GM21447 (cell line): ENCODE data around the gene JARID2.

Source experiments
- ATAC-seq: cut with Tn5 transposase; IDR thresholded peaks from one replicate; pipeline ENCODE4 v1.9.1; 2021; ENCODE audit not compliant: unreplicated experiment

The JARID2 gene

GRCh38 chr6:15502446-15503345, 256.8 kb downstream of the JARID2 start:
- ATAC-seq: no peak

DNA sequence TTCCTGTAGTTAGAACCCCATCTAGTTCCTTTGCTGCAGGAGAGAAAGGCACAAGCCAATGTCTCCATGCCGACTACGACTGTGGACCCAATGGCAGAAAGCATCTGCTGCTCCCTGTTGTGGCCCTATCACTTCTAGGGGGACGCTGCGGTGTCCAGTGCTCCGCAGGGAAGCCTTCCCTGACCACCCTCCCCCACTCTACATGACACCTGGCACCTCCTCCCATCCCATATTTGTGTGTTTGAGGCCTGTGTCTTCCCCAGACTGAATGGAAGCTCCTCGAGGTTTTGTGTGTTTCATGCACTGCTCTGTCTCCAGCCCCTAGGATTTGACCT, 257.4 kb downstream of the JARID2 start:
- ATAC-seq: no peak

DNA sequence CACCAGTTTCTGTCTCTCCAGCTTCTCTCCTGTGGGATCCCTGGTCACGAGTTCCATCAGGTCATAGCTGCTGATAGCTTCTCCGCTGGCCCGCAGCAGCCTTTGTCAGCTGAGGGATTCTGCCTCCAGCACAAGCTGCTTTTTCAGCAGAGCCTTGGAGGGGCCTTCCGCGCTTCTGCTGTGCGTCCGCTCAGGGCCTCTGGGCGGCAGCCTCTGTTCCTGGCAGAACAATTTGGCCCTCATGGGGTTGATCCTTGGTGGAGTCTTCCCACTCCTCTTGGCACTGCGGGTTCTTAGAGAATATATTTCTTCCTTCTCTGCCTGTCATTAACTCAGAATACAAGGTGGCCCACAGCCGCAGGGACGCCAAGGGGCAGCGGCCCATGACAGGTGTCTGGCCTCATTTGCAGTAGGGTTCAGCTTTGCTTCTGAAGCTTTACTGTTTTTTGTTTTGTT, 258.2 kb downstream of the JARID2 start:
- no peak for ATAC-seq

GRCh38 chr6:15504581-15505350, 258.9 kb downstream of the JARID2 start:
- no peak for ATAC-seq

DNA sequence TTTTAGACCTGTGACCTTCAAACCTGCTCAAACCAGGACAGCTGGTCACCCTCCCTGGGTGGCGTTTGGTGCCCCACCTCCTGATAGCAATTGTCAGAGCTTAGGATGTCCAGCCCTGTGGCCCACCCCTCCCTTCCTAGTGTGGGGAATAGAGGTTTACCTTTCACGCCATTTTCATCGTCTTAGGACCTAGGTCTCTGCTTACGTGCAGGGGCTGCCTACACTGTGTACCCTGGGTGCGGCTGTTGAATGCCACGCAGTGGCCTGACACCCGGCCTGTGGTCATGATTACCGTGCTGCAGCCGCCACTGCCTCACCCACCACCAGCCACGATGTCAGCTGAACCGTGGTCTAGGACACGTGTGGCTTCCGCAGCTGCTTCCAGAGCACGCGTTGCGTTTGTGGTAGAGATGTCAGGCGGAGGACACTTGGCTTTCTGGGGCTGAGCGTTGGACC, 259.6 kb downstream of the JARID2 start:
- no peak for ATAC-seq

DNA sequence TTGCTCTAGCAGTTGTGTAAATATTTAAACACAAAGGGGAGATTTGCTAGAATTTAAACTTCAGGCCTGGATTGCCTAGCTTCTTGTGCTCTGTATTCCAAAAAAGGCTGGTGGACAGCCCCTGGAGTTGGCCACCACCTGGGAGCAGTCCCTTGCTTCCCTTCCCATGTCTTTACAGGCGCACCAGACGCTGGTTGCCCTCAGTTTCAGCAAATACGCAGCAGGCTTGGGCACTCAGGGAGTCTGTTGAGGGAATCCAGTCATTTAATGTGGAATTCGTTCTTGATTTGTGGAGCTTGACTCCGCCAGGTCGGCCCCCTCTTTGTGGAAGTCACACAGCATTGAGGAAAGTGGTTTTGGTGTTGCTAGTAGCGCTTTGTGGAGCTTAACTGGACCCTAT, 260.2 kb downstream of the JARID2 start:
- ATAC-seq: no peak

DNA sequence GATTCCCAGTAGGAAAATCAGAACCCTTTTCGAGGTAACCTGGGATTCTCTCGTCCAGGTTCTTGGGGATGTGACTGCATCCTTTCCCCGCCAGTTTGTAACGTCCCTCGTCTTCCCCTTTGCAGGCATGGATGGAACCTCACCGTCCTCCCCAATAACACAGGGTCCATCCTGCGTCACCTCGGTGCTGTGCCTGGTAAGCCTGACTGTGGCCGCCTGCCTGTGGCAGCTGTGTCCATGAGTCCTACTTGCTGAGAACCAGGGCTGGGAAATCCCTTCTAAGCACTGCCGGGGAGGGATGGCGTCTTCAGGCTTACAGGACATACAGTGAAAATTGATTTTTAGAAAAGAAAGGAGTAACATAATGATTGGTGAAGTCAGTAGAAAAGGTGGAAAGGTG, 261.4 kb downstream of the JARID2 start:
- no peak for ATAC-seq

DNA sequence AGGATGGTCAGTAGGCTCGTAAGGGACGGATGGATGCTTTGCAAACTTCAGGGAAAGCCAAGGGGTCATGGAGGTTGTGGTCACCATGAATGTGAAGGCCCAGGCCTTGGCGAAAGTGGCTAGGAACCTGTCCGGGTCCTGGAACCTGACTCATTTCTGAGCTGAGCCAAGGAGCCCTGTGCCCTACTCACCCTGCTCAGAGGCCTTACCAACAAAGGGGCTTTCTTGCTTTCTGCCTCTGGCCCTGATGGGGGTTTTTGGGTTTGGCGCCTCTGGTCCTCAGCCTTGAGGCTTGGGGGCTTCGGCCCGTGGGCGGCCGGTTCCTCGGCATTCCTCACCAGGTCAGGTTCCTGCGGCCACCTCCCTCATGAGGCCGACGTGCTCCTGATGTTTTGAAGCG, 261.9 kb downstream of the JARID2 start:
- ATAC-seq: no peak

- ATAC-seq: no peak
Observed at GRCh38 chr6:15508441-15508871, 262.6 kb downstream of the JARID2 start.

DNA sequence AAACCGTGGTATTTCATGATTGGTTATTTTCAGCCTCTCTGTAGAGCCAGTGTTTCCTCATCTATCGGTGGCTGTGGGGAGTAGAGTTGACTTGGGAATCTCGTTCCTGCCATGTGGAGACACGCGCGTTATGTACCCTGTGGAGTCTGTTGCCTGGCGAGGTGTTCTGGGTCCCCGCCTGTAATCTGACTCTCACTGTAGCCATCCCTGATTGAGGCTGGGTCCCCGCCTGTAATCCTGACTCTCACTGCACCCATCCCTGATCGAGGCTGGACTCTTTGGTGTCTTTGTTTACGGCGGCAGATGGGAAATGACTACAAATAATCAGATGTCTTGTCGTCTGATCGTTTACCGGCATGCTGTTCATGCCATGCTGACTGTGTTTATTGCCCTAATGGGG, 263.1 kb downstream of the JARID2 start:
- no peak for ATAC-seq

GRCh38 chr6:15509335-15509933, 263.6 kb downstream of the JARID2 start:
- no peak for ATAC-seq

DNA sequence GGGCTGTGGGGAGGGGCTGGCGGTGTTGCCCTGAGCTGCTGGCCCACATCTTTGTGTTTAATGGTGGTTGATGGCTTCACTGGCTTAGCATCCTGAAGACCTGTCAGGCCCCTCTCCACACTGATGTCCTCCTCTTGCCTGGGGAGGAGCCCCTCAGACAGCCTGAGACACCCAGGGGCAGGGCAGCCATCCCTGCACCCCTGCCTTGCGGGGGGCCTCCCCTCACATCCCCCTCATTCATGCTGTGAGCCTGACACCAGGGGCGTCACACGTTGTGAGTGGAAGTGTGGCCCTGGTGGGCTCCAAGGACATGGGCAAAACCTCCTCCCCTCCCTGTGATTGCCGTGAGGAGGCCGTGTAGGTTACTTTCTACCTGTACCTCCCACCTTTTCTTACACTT, 264.3 kb downstream of the JARID2 start:
- ATAC-seq: no peak

GRCh38 chr6:15510536-15511247, 264.8 kb downstream of the JARID2 start:
- no peak for ATAC-seq

DNA sequence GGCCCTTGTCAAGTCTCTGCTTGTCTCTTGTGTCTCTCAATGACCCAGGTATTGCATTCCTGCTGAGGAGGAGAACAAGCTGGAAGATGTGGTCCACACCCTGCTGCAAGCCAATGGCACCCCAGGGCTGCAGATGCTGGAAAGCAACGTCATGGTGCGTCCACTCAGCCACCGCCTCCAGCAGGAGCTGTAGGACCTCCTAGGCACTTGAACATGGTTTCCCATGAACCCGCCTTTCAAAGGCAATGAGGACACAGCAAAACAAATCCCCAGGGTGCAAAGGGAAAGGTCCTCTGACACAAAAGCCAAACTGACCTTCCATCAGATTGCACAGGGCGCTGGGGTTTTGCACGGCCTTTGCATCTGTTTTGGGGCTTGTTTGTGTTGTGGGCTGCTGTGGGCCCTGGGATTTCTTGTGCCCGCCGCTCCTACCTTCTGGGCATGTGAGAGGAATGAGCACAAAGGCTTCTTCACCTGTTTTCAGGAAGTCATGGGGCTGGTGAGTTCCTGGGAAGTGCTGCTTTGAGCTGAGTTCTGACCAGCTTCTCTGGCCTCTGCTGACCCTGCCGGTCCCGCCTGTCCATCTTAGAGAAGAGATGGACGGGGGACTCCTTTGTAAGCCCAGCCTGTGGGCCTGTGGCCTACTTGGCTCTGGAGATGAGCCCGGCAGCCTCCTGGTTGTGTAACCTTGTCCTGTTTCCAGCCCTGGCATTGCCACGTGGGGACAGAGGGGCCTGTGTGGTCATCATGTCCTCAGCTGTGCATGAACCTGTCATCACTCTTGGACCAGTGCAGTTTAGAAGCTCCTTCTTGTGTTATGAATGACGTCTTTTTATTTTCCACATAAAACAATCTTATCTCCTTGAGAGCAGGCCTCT, 265.6 kb downstream of the JARID2 start:
- ATAC-seq: no peak

DNA sequence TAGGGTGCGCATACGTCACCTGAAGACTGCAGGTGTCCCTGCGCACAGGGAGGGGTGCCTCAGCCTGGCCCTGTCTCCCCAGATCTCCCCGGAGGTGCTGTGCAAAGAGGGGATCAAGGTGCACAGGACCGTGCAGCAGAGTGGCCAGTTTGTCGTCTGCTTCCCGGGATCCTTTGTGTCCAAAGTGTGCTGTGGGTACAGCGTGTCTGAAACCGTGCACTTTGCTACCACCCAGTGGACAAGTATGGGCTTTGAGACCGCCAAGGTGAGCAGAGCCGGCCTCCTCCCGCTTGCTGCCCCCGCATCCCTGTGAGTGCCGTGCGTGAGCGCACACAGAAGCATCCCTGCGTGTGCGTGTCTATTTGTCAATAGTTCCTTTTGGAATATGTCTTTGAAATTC, 266.3 kb downstream of the JARID2 start:
- ATAC-seq: no peak

DNA sequence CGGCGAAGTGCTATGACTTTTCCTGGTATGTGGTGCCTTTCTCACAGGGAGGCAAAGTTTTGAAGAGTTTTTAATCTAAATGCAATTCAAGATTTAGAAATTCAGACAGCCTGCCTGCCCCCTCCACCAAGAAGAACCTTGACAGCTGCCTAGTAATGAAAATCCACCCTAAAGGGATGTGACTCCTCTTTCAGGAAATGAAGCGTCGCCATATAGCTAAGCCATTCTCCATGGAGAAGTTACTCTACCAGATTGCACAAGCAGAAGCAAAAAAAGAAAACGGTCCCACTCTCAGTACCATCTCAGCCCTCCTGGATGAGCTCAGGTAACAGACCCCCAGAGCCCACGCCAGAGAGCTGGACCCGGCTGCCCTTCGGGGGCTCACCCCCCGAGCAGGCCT, 266.9 kb downstream of the JARID2 start:
- ATAC-seq: no peak

GRCh38 chr6:15513131-15513771, 267.4 kb downstream of the JARID2 start:
- ATAC-seq: no peak

- ATAC-seq: no peak
Observed at GRCh38 chr6:15513801-15514711, 268.2 kb downstream of the JARID2 start.

DNA sequence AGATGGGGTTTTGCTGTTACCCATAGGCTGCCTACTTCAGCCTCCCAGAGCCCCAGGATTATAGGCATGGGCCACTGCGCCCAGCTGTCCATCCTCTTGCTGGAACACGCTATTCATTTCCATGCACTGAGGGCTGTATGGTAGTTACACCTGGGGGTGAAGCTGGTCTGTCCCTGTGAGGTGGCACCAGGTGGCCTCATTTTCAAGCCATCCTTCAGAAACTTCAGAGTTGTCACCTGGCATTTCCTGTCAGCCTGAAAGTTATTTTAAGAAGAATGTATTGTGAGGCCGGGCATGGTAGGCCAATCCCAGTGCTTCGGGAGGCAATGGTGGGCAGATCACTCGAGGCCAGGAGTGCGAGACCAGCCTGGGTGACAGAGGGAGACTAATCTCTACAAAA, 269.4 kb downstream of the JARID2 start:
- ATAC-seq: no peak
